K562 (cell line): Measurements from ENCODE around the gene USP14. TPM values are rescaled to one million over a fixed set of nuclear protein-coding genes. Genes with fewer than 3 reads are reported as not detected.
A peak's percentile ranks its signal among the peaks of the same experiment; 100 is the strongest.

Experiments used
- ATAC-seq: fragments of 200-7000 bp; cut with Tn5 transposase; 3 replicates; pipeline ENCODE4 v1.9.1; 2020; ENCODE audit warnings: moderate library complexity
- BruUV-seq: library from RNA; stranded (reverse); fragments of 400-500 nt; replicated peaks from 2 replicates; lab custom pipeline; 2021; lab: Mats Ljungman, UMichigan
- CTCF ChIA-PET: fragments of 300-600 bp; formaldehyde crosslinking; extraction: SDS; loops from one replicate; lab custom pipeline; 2021; ENCODE audit warnings: low intra/inter-chr PET ratio; lab: Yijun Ruan, JAX
- POLR2A ChIA-PET: fragments of 300-600, 350-650 bp; sonication (Branson Sonifier 250); formaldehyde crosslinking; extraction: SDS; loops from one replicate; lab custom pipeline; 2021; ENCODE audit warnings: antibody characterized with exemption, inconsistent platforms; lab: Yijun Ruan, JAX
- DNase-seq, 4 experiments: peaks; one replicate each; pipeline versions ENCODE4 v3.0.0 to v3.0.0-alpha.2; 2011 to 2018; ENCODE audit warnings: low spot score in 3 of 4, mixed read lengths in 3 of 4; ENCODE audit errors: extremely low read depth in 1 of 4
- FAIRE-seq: peaks from 2 replicates; lab custom pipeline; 2011; peaks lifted over from hg19 to GRCh38; lab: Jason Lieb, UNC
- H2AFZ ChIP-seq: 2 replicates; pipeline ENCODE4 v1.6.0; 2011; ENCODE audit warnings: low read depth, low read length, control low read depth, inconsistent platforms
- H3K27ac ChIP-seq: fragments of 200-600 bp; 3 replicates; pipeline ENCODE4 v1.8.0; 2011; ENCODE audit warnings: low read depth, mild to moderate bottlenecking, control low read depth, inconsistent platforms, low read length, moderate library complexity, mixed read lengths; ENCODE audit errors: extremely low read depth
- H3K27me3 ChIP-seq, 2 experiments: fragments of 300-600 bp in 1 of 2; 2 replicates in 1 of 2; 3 replicates in 1 of 2; pipeline versions ENCODE4 v1.6.0 to v1.8.0; 2011; ENCODE audit warnings: inconsistent platforms in 2 of 2, low read length in 2 of 2, mild to moderate bottlenecking in 1 of 2, mixed read lengths in 1 of 2, moderate library complexity in 1 of 2; ENCODE audit not compliant: control insufficient read depth in 2 of 2, insufficient read depth in 2 of 2
- H3K36me3 ChIP-seq: fragments of 300-600 bp; 3 replicates; pipeline ENCODE4 v1.8.0; 2011; ENCODE audit warnings: mild to moderate bottlenecking, low read length, inconsistent platforms; ENCODE audit not compliant: control insufficient read depth, insufficient read depth
- H3K4me1 ChIP-seq, 2 experiments: fragments of 200-600 bp in 1 of 2; replicated peaks in 1 of 2; 2 replicates in 1 of 2; 3 replicates in 1 of 2; pipeline versions ENCODE4 v1.5.1 to v1.8.0; 2011; ENCODE audit warnings: inconsistent platforms in 2 of 2, low read length in 2 of 2, mild to moderate bottlenecking in 1 of 2, mixed read lengths in 1 of 2, moderate library complexity in 1 of 2; ENCODE audit not compliant: control insufficient read depth in 2 of 2, insufficient read depth in 2 of 2
- H3K4me2 ChIP-seq: 2 replicates; pipeline ENCODE4 v1.6.1; 2011; ENCODE audit warnings: low read length, control low read depth, inconsistent platforms, mixed read lengths; ENCODE audit not compliant: insufficient read depth
- H3K4me3 ChIP-seq: fragments of 200-600 bp; sonication (generic), shearing (Covaris generic); 2 replicates; pipeline ENCODE4 v1.5.1; 2016; ENCODE audit warnings: control low read depth, inconsistent platforms
- H3K79me2 ChIP-seq: fragments of 200-600 bp; 3 replicates; pipeline ENCODE4 v1.8.0; 2011; ENCODE audit warnings: low read length, inconsistent platforms; ENCODE audit not compliant: control insufficient read depth, insufficient read depth
- H3K9ac ChIP-seq, 2 experiments: 2 replicates each; pipeline versions ENCODE4 v1.6.0 to v1.6.1; 2011; ENCODE audit warnings: low read depth in 2 of 2, low read length in 2 of 2, control low read depth in 1 of 2, inconsistent platforms in 1 of 2, mild to moderate bottlenecking in 1 of 2, mixed read lengths in 1 of 2; ENCODE audit not compliant: insufficient read depth in 1 of 2
- H3K9me1 ChIP-seq: one replicate; pipeline ENCODE4 v1.6.0; 2011; ENCODE audit warnings: inconsistent platforms, mild to moderate bottlenecking, low read length, moderate library complexity; ENCODE audit not compliant: control insufficient read depth, insufficient read depth
- H3K9me3 ChIP-seq: replicated peaks from 2 replicates; pipeline ENCODE4 v1.5.1; 2011; ENCODE audit warnings: low read depth, low read length, inconsistent platforms; ENCODE audit not compliant: control insufficient read depth, insufficient read depth
- H4K20me1 ChIP-seq: replicated peaks from 2 replicates; pipeline ENCODE4 v1.6.1; 2011; ENCODE audit warnings: low read length, inconsistent platforms, mixed read lengths; ENCODE audit not compliant: control insufficient read depth, insufficient read depth
- BHLHE40 ChIP-seq: IDR thresholded peaks from 2 replicates; pipeline ENCODE4 v1.6.1; 2011; ENCODE audit warnings: low read length, improper control_type of control experiment
- ELF4 ChIP-seq: fragments of 450-650 bp; formaldehyde crosslinking; IDR thresholded peaks from 2 replicates; pipeline ENCODE4 v1.4.0; 2022; ENCODE audit warnings: missing genetic modification characterization
- FOSL1 ChIP-seq: fragments of 200-800 bp; sonication (Bioruptor generic); conservative IDR thresholded peaks from 2 replicates; pipeline ENCODE4 v1.6.1; 2016; ENCODE audit warnings: missing genetic modification characterization, missing compliant biosample characterization
- FOXA3 ChIP-seq, 2 experiments: fragments of 450-650 bp in 1 of 2; sonication (generic) in 1 of 2; formaldehyde crosslinking; IDR thresholded peaks in 1 of 2; conservative IDR thresholded peaks in 1 of 2; 2 replicates each; pipeline versions ENCODE4 v1.4.0 to v1.8.0; 2020 to 2022; ENCODE audit warnings: mild to moderate bottlenecking in 2 of 2, missing genetic modification reagents in 1 of 2
- FOXK2 ChIP-seq, 2 experiments: fragments of 450-650 bp; IDR thresholded peaks in 1 of 2; conservative IDR thresholded peaks in 1 of 2; 2 replicates each; pipeline ENCODE4 v1.6.1; 2016; ENCODE audit warnings: low read depth in 2 of 2, mild to moderate bottlenecking in 1 of 2
- HMGN3 ChIP-seq: IDR thresholded peaks from 2 replicates; pipeline ENCODE4 v1.6.1; 2011; ENCODE audit warnings: borderline replicate concordance, low read depth, mild to moderate bottlenecking, mixed read lengths, low read length; ENCODE audit not compliant: insufficient read length; ENCODE audit errors: extremely low read depth
- MAFG ChIP-seq: fragments of 450-650 bp; conservative IDR thresholded peaks from 2 replicates; pipeline ENCODE4 v1.6.1; 2016; ENCODE audit warnings: missing genetic modification characterization, missing compliant biosample characterization
- NCOA4 ChIP-seq: fragments of 450-650 bp; IDR thresholded peaks from 2 replicates; pipeline ENCODE4 v1.6.1; 2018; ENCODE audit warnings: mild to moderate bottlenecking; ENCODE audit not compliant: partially characterized antibody
- NONO ChIP-seq, 2 experiments: fragments of 200-400 bp in 1 of 2; fragments of 450-650 bp in 1 of 2; formaldehyde crosslinking in 1 of 2; IDR thresholded peaks; 2 replicates each; pipeline ENCODE4 v1.6.1; 2017; ENCODE audit warnings: low read depth in 2 of 2, mild to moderate bottlenecking in 2 of 2, moderate library complexity in 2 of 2, low read length in 1 of 2
- PHF8 ChIP-seq: fragments of 200-600 bp; sonication (generic); IDR thresholded peaks from 2 replicates; pipeline ENCODE4 v1.6.1; 2012; ENCODE audit warnings: mixed run types, mild to moderate bottlenecking, inconsistent platforms, low read length, moderate library complexity, borderline replicate concordance
- PHTF2 ChIP-seq: fragments of 250-450 bp; sonication (Bioruptor Pico); IDR thresholded peaks from 2 replicates; pipeline ENCODE4 v1.5.0; 2021; ENCODE audit warnings: mild to moderate bottlenecking
- POLR2AphosphoS2 ChIP-seq: IDR thresholded peaks from 2 replicates; pipeline ENCODE4 v1.6.1; 2012; ENCODE audit warnings: low read length, improper control_type of control experiment
- PYGO2 ChIP-seq: fragments of 450-650 bp; IDR thresholded peaks from 2 replicates; pipeline ENCODE4 v1.6.1; 2016; ENCODE audit warnings: mild to moderate bottlenecking, missing genetic modification characterization, moderate library complexity, missing compliant biosample characterization
- ZNF282 ChIP-seq: sonication (generic); formaldehyde crosslinking; IDR thresholded peaks from 2 replicates; pipeline ENCODE4 v1.8.1; 2023; ENCODE audit warnings: missing genetic modification reagents
- ZNF324 ChIP-seq: fragments of 250-450 bp; sonication (Bioruptor Pico); IDR thresholded peaks from 2 replicates; pipeline ENCODE4 v1.4.0; 2020; ENCODE audit warnings: mild to moderate bottlenecking
- WGBS: fragments of 100-300 bp; shearing (Covaris generic); methylation state at CpG from one replicate; pipeline ENCODE4 v1.1.6; 2016; ENCODE audit warnings: low coverage, mixed read lengths; ENCODE audit not compliant: insufficient coverage; ENCODE audit errors: missing lambda C conversion rate; 5-methylcytosine and 5-hydroxymethylcytosine counted together
- in situ Hi-C: fragments of 300-500 bp; cut with MboI; formaldehyde crosslinking; loops from 4 replicates; pipeline ENCODE4 v1.15.0; 2018; ENCODE audit warnings: inconsistent platforms, mixed read lengths
- intact Hi-C: fragments of 100-400 bp; cut with micrococcal nuclease; formaldehyde crosslinking; loops from 2 replicates; pipeline ENCODE4 v1.14.2; 2022
- polyA plus RNA-seq, 8 experiments: library from polyadenylated mRNA; depleted of rRNA in 4 of 8; stranded (reverse) in 5 of 8; unstranded in 3 of 8; fragments of >200 nt; fragmentation: Nextera tagmentation in 2 of 8; fragmentation: Illumina TruSeq in 1 of 8; extraction: Ambion mirVana in 2 of 8; extraction: Trizol in 1 of 8; gene quantifications; 2 replicates each; pipeline versions ENCODE4 v1.2.1 to v1.2.3, GENCODE V29; 2011 to 2014; ENCODE audit warnings: inconsistent platforms in 1 of 8, missing spikeins in 1 of 8
- total RNA-seq, 7 experiments: library from RNA; depleted of rRNA in 6 of 7; stranded (reverse); fragments of >200 nt in 6 of 7; fragmentation: Illumina TruSeq in 2 of 7; extraction: Trizol in 2 of 7; gene quantifications; 2 replicates each; pipeline versions ENCODE4 v1.2.1 to v1.2.3, GENCODE V29; 2011 to 2021; ENCODE audit warnings: low replicate concordance in 1 of 7
- TF ChIP-seq, protein P1 (sequence below): fragments of 250-450 bp; sonication (Bioruptor Pico); IDR thresholded peaks from 2 replicates; pipeline ENCODE4 v1.4.0; 2020
- TF ChIP-seq, protein P2 (sequence below): fragments of 450-650 bp; formaldehyde crosslinking; IDR thresholded peaks from 2 replicates; pipeline ENCODE4 v1.4.0; 2020; ENCODE audit warnings: mild to moderate bottlenecking
- TF ChIP-seq, protein P3 (sequence below): fragments of 250-450 bp; sonication (Bioruptor Pico); IDR thresholded peaks from 2 replicates; pipeline ENCODE4 v1.4.0; 2020; ENCODE audit warnings: mild to moderate bottlenecking, moderate library complexity

The USP14 gene
- total and polyA plus RNA-seq, 9 of the 15 experiments (the other 6 are each of a cell fraction or from before 2014, with no cell fraction given), result 18.7 to 129 (median 40.3) TPM

DNA sequence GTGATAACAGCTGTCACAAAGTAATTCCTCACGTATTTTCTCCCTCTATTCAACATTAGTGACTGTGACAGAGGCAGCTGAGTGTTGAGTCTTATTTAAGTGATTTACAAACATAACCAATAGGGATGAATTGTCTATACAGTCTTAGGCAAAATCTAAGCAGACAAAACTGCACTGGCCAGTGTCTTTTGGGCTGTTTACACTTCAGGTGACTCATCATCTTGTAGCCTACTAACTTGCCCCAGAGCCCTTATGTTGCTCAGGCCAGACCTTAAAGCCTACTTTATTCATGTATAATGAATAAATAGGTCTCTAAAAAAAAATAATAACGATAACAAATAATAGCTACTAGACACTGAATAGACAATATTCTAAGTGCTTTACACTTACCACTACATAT is 92.3 kb downstream of the USP14 start:
- peaks cover 91% of the 10 kb centered on the region for H3K36me3 ChIP-seq
- no peaks in the 10 kb centered on the region for H3K9me3 ChIP-seq
- in situ Hi-C loops, result no loop called here
- no peak overlapping the region for H3K27ac ChIP-seq
- intact Hi-C loops, result no loop called here
- no peak for FAIRE-seq
- no peaks in the 10 kb centered on the region for H3K9me1 ChIP-seq
- CTCF ChIA-PET, result no interaction called here
- H3K4me3 ChIP-seq, result no peak overlapping the region
- no TSS peak for BruUV-seq
- DNase-seq, result no peak
- H3K4me2 ChIP-seq, result no peak overlapping the region
- H3K4me1 ChIP-seq, result peaks cover 0 to 5% of the 10 kb centered on the region in 2 experiments; a peak in 1 of 5 replicates
- no peaks in the 10 kb centered on the region for H3K27me3 ChIP-seq
- H3K9ac ChIP-seq, result no peak overlapping the region
- no peaks in the 10 kb centered on the region for H3K79me2 ChIP-seq
- WGBS, result 86% methylated on average over 2 of the region's 2 CpGs
- peak; percentile 49; the same call in 1 of the 3 replicates for ATAC-seq
- POLR2A ChIA-PET, result interaction anchor here (1.1 kb wide), 1 partner anchor 8 kb away, joined by 3 read pairs; no protein-coding TSS in a partner anchor
- H2AFZ ChIP-seq, result no peak overlapping the region
- no peaks in the 10 kb centered on the region for H4K20me1 ChIP-seq
- TF ChIP-seq FOXK2 (conservative IDR thresholded peaks at IDR 0.05 in 1 of 2, IDR thresholded peaks at IDR 0.05 in 1 of 2; ENCODE audit: low read depth in 2 of 2) (no peak), FOXA3 (CRISPR knock-in tag; conservative IDR thresholded peaks at IDR 0.05 in 1 of 2, IDR thresholded peaks at IDR 0.05 in 1 of 2) (peak; percentile 36 to 77; a peak in 1 of 4 replicates), ZNF282 (CRISPR knock-in tag) (no peak), BHLHE40 (no peak), NONO (IDR thresholded peaks at IDR 0.05; ENCODE audit: low read depth in 2 of 2, low read length in 1 of 2) (no peak), HMGN3 (no peak), MAFG (tag) (0 out of 2 replicates have a peak, but pooled peaks have one; percentile 10), PHTF2 (CRISPR knock-in tag) (no peak), PHF8 (no peak), ZNF324 (CRISPR knock-in tag) (no peak), PYGO2 (tag) (no peak), FOSL1 (tag) (peak; percentile 64), ELF4 (no peak), NCOA4 (no peak), POLR2AphosphoS2 (no peak)
- TF ChIP-seq, protein P1, sequence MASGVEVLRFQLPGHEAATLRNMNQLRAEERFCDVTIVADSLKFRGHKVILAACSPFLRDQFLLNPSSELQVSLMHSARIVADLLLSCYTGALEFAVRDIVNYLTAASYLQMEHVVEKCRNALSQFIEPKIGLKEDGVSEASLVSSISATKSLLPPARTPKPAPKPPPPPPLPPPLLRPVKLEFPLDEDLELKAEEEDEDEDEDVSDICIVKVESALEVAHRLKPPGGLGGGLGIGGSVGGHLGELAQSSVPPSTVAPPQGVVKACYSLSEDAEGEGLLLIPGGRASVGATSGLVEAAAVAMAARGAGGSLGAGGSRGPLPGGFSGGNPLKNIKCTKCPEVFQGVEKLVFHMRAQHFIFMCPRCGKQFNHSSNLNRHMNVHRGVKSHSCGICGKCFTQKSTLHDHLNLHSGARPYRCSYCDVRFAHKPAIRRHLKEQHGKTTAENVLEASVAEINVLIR (CRISPR knock-in tag), result no peak
- TF ChIP-seq, protein P2, sequence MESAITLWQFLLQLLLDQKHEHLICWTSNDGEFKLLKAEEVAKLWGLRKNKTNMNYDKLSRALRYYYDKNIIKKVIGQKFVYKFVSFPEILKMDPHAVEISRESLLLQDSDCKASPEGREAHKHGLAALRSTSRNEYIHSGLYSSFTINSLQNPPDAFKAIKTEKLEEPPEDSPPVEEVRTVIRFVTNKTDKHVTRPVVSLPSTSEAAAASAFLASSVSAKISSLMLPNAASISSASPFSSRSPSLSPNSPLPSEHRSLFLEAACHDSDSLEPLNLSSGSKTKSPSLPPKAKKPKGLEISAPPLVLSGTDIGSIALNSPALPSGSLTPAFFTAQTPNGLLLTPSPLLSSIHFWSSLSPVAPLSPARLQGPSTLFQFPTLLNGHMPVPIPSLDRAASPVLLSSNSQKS (CRISPR knock-in tag), result no peak
- TF ChIP-seq, protein P3, sequence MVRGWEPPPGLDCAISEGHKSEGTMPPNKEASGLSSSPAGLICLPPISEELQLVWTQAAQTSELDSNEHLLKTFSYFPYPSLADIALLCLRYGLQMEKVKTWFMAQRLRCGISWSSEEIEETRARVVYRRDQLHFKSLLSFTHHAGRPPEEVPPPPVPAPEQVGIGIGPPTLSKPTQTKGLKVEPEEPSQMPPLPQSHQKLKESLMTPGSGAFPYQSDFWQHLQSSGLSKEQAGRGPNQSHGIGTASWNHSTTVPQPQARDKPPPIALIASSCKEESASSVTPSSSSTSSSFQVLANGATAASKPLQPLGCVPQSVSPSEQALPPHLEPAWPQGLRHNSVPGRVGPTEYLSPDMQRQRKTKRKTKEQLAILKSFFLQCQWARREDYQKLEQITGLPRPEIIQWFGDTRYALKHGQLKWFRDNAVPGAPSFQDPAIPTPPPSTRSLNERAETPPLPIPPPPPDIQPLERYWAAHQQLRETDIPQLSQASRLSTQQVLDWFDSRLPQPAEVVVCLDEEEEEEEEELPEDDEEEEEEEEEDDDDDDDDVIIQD (CRISPR knock-in tag), result no peak
